HL-60 (cell line): ENCODE measurements around the gene LRRD1.
A peak's percentile ranks its signal among the peaks of the same experiment; 100 is the strongest.

Source experiments
- DNase-seq, 2 experiments: peaks; one replicate each; pipeline ENCODE4 v3.0.0-alpha.2; 2010 to 2020; ENCODE audit warnings: low read depth in 1 of 2, low spot score in 1 of 2
- H3K27ac ChIP-seq: fragments of 250-450 bp; sonication (Bioruptor Pico); replicated peaks from 2 replicates; pipeline ENCODE4 v1.5.1; 2020; ENCODE audit warnings: mild to moderate bottlenecking, moderate library complexity
- H3K27me3 ChIP-seq: fragments of 250-450 bp; sonication (Bioruptor Pico); 2 replicates; pipeline ENCODE4 v1.5.1; 2021; ENCODE audit warnings: mild to moderate bottlenecking, moderate library complexity; ENCODE audit not compliant: insufficient read depth, poor library complexity, severe bottlenecking
- H3K4me3 ChIP-seq: replicated peaks from 2 replicates; pipeline ENCODE4 v1.5.1; 2011; ENCODE audit warnings: mild to moderate bottlenecking, control low read depth, low read length; ENCODE audit not compliant: insufficient read depth
- GABPA ChIP-seq: IDR thresholded peaks from 2 replicates; pipeline ENCODE4 v1.6.1; 2012; ENCODE audit warnings: low read depth
- POLR2AphosphoS5 ChIP-seq: IDR thresholded peaks from 2 replicates; pipeline ENCODE4 v1.6.1; 2012; ENCODE audit warnings: low read depth
- REST ChIP-seq: IDR thresholded peaks from 2 replicates; pipeline ENCODE4 v1.6.1; 2012; ENCODE audit warnings: low read depth; ENCODE audit not compliant: insufficient replicate concordance
- SPI1 ChIP-seq: IDR thresholded peaks from 2 replicates; pipeline ENCODE4 v1.6.1; 2012; ENCODE audit warnings: low read depth, mild to moderate bottlenecking, borderline replicate concordance
- TF ChIP-seq, protein P1 (sequence below): IDR thresholded peaks from one replicate; pipeline ENCODE4 v1.5.1; 2011; ENCODE audit warnings: low read length, control low read depth, inconsistent platforms; ENCODE audit not compliant: insufficient read depth

Gene LRRD1

GRCh38 chr7:92134271-92135051 lies 44.5 kb downstream of the LRRD1 start, which contains the start of gene CYP51A1:
CYP51A1 (minus strand) TSS chr7:92134477; CDS start chr7:92134364, 113 bp downstream.
- H3K27ac ChIP-seq, result peak within 1 kb of the TSS; percentile 92
- H3K27me3 ChIP-seq, result no peaks in the 10 kb centered on the region
- H3K4me3 ChIP-seq, result peak within 1 kb of the TSS; percentile 93
- TF ChIP-seq SPI1 (no peak), REST (peak; percentile 45), POLR2AphosphoS5 (peak; percentile 49)
- peak; percentile 70 to 89 for DNase-seq

DNA sequence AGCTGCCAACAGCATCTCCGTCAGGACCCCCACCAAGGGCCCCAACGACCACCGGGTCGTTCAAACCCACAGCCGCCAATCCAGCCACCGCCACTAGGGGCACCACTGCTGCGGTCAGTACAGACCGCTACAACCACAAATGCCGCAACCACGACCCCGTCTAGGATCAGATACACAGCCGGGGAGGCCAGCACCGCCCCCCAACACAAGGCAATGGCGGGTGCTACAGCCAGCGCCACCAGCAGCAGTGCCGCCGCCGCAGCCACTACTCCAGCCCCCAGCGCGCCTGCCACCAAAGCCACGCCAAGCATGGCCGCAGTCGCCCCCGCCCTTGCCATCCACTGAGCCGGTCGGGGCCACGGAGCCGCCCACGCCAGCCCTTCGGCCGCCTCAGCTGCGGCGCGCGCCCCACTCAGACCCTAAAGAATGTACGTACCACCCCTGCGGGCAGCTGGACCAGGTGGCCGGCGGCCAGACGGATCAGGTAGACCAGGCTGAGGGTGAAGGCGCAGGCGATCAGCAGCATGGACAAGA lies 45.1 kb downstream of the LRRD1 start:
- no peak for TF ChIP-seq GABPA
- TF ChIP-seq REST, result no peak
- peak; percentile 59; the same call in 1 of the 2 replicates for TF ChIP-seq POLR2AphosphoS5
- no peak for TF ChIP-seq SPI1
- TF ChIP-seq, protein P1, sequence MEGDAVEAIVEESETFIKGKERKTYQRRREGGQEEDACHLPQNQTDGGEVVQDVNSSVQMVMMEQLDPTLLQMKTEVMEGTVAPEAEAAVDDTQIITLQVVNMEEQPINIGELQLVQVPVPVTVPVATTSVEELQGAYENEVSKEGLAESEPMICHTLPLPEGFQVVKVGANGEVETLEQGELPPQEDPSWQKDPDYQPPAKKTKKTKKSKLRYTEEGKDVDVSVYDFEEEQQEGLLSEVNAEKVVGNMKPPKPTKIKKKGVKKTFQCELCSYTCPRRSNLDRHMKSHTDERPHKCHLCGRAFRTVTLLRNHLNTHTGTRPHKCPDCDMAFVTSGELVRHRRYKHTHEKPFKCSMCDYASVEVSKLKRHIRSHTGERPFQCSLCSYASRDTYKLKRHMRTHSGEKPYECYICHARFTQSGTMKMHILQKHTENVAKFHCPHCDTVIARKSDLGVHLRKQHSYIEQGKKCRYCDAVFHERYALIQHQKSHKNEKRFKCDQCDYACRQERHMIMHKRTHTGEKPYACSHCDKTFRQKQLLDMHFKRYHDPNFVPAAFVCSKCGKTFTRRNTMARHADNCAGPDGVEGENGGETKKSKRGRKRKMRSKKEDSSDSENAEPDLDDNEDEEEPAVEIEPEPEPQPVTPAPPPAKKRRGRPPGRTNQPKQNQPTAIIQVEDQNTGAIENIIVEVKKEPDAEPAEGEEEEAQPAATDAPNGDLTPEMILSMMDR, result peak; percentile 69
- Histone ChIP-seq H3K27ac (peak overlapping the region; percentile 92), H3K4me3 (peak overlapping the region; percentile 93), H3K27me3 (no peaks in the 10 kb centered on the region)
- DNase-seq, result peak; percentile 40 to 65

- peak overlapping the region; percentile 93 for H3K4me3 ChIP-seq
- H3K27ac ChIP-seq, result peak overlapping the region; percentile 92
- peak in 1 of 2 experiments; percentile 13 for DNase-seq
- no peaks in the 10 kb centered on the region for H3K27me3 ChIP-seq
- TF ChIP-seq POLR2AphosphoS5, result no peak
- no peak for TF ChIP-seq GABPA
Observed at GRCh38 chr7:92133133-92133736, 45.7 kb downstream of the LRRD1 start.

DNA sequence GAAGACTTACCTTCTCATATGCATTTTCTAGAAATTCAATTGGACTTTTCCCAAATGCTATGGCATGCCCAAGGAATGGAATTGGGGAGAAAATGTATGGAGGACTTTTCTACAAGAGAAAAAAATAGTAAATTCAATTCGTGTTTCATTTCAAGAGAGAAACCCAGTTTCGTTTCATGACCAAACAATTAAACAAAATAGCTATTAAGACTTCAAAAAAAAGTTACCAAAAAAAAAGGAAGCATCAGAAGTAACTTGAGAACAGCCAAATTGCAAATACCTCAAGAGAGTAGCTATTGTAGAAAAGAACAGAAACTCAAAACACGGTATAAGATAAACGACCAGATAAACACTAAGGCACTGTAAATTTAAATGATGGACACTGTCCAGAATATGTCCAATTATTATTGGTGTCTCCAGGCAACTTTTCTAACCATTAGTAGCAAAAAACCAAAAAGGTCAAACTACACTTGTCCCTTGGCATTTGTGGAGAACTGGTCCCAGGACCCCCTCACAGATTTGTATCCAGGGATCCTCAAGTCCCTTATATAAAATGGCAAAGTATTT lies 47.1 kb downstream of the LRRD1 start:
- no peak for TF ChIP-seq SPI1
- TF ChIP-seq, protein P1, result no peak
- no peak for TF ChIP-seq GABPA
- no peak for TF ChIP-seq REST
- no peak for TF ChIP-seq POLR2AphosphoS5
- H3K27ac ChIP-seq, result no peak overlapping the region
- H3K4me3 ChIP-seq, result no peak overlapping the region
- DNase-seq, result no peak
- no peaks in the 10 kb centered on the region for H3K27me3 ChIP-seq
